Measurements from ENCODE around the gene PRIM2.
"Not testable (repeated sequence)": the region's sequence is repeated elsewhere in the genome, so short reads cannot be mapped to it uniquely, and the experiment has no call there.

The PRIM2 gene

GRCh38 chr6:57658526-57658925 lies 341.1 kb downstream of the PRIM2 start:
- DNase-seq, result not testable (repeated sequence)

- DNase-seq, result not testable (repeated sequence)
Observed at GRCh38 chr6:57659794-57660193, 342.4 kb downstream of the PRIM2 start.

- DNase-seq, result not testable (repeated sequence)
Observed at GRCh38 chr6:57660940-57661339, 343.5 kb downstream of the PRIM2 start.

- not testable (repeated sequence) for DNase-seq
Observed at GRCh38 chr6:57668108-57668507, 350.7 kb downstream of the PRIM2 start.

- DNase-seq, result not testable (repeated sequence)
Observed at GRCh38 chr6:57671237-57671636, 353.8 kb downstream of the PRIM2 start.

GRCh38 chr6:57671937-57672627 lies 354.7 kb downstream of the PRIM2 start:
- DNase-seq, result not testable (repeated sequence)

GRCh38 chr6:57673281-57673680 lies 355.9 kb downstream of the PRIM2 start:
- DNase-seq, result not testable (repeated sequence)

- DNase-seq, result not testable (repeated sequence)
Observed at GRCh38 chr6:57675386-57675785, 358.0 kb downstream of the PRIM2 start.

GRCh38 chr6:57696382-57696781 lies 379.0 kb downstream of the PRIM2 start:
- not testable (repeated sequence) for DNase-seq
